ENCODE data around the gene KLHL29. TPM values are rescaled to one million over a fixed set of nuclear protein-coding genes. Genes with fewer than 3 reads are reported as not detected.

Gene KLHL29
- polyA plus RNA-seq, 1 of the 3 experiments (the other 2 are of a cell fraction): 4.6 TPM

DNA sequence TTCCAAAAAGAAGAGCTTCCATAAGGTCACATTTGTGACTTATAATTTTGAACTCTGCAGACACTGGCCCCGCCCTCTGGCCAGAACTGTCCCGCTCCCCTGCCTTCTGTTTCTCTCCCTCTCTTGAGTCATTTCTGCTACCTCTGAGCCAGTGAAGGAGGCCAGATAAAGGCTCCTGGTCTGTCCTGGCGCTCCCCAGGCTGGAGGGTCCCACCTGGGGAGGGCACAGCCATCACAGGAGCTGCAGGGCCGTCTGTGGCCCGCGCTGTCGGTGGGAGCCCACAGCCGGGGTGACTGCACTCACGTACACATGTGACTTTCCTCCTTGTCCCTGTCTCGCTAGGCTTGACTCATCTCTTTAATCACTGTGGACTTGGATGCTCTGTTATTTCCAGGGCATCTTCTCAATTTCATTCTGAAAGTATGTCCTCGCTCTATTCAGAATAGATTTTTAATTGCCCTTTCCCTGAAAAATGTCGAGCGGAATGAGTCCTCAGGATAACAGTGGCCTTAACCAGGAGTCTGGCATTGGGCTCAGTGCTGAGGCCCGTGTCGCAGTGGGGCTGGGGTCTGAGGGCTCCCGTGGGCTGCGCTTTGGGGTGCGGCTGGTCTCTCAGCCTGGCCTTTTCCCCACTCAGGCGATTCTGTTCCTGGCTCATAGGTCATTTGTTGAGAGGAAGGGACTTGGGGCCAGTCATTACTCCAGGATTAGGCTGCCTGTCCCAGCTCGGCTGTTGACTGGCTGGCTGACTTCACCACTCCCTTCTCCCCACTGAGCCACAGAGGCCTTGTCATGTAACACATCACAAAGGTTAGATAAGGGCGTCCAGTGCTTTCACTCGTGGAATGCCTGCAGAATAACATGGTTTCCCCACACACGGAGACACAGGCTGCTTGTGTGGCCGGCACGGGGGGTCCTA lies 34.5 kb downstream of the KLHL29 start:
- H3K79me2 ChIP-seq (ENCODE audit: insufficient read depth): no peaks in the 10 kb centered on the region
- no peak overlapping the region for H3K4me3 ChIP-seq (ENCODE audit: low read depth in 2 of 2, low read length in 1 of 2)
- ChIA-PET CTCF (interaction anchor here (0.7 to 2.4 kb wide), 5 partner anchors 7 to 1073 kb away, joined by 3 to 16 read pairs (median 3); no protein-coding TSS in a partner anchor), POLR2A (no interaction called here)
- H3K27ac ChIP-seq (ENCODE audit: low read depth in 2 of 2, low read length in 1 of 2): peak overlapping the region in 1 of 2 experiments; percentile 10; a peak in 1 of 4 replicates
- TF ChIP-seq FOXM1 (IDR thresholded peaks at IDR 0.05; ENCODE audit: low read depth): no peak
- TF ChIP-seq RCOR1 (IDR thresholded peaks at IDR 0.05; ENCODE audit: low read length): no peak
- no peak for TF ChIP-seq JUND (IDR thresholded peaks at IDR 0.05)
- TF ChIP-seq TAF1 (IDR thresholded peaks at IDR 0.05; ENCODE audit: borderline replicate concordance, low read depth, low read length): no peak
- no peak for TF ChIP-seq MXI1 (IDR thresholded peaks at IDR 0.05; ENCODE audit: low read depth, low read length)
- TF ChIP-seq, protein P1, sequence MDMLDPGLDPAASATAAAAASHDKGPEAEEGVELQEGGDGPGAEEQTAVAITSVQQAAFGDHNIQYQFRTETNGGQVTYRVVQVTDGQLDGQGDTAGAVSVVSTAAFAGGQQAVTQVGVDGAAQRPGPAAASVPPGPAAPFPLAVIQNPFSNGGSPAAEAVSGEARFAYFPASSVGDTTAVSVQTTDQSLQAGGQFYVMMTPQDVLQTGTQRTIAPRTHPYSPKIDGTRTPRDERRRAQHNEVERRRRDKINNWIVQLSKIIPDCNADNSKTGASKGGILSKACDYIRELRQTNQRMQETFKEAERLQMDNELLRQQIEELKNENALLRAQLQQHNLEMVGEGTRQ (IDR thresholded peaks at IDR 0.05; ENCODE audit: borderline replicate concordance, low read depth, low read length): no peak
- TF ChIP-seq, protein P2, sequence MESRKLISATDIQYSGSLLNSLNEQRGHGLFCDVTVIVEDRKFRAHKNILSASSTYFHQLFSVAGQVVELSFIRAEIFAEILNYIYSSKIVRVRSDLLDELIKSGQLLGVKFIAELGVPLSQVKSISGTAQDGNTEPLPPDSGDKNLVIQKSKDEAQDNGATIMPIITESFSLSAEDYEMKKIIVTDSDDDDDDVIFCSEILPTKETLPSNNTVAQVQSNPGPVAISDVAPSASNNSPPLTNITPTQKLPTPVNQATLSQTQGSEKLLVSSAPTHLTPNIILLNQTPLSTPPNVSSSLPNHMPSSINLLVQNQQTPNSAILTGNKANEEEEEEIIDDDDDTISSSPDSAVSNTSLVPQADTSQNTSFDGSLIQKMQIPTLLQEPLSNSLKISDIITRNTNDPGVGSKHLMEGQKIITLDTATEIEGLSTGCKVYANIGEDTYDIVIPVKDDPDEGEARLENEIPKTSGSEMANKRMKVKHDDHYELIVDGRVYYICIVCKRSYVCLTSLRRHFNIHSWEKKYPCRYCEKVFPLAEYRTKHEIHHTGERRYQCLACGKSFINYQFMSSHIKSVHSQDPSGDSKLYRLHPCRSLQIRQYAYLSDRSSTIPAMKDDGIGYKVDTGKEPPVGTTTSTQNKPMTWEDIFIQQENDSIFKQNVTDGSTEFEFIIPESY (IDR thresholded peaks at IDR 0.05; ENCODE audit: borderline replicate concordance, low read depth): no peak
- no peak for TF ChIP-seq CHD2 (IDR thresholded peaks at IDR 0.05; ENCODE audit: low read length, partially characterized antibody)
- no peak for TF ChIP-seq RAD21 (IDR thresholded peaks at IDR 0.05; ENCODE audit: low read length)
- TF ChIP-seq TEAD4 (IDR thresholded peaks at IDR 0.05; ENCODE audit: borderline replicate concordance, insufficient read depth): no peak
- TF ChIP-seq, protein P3, sequence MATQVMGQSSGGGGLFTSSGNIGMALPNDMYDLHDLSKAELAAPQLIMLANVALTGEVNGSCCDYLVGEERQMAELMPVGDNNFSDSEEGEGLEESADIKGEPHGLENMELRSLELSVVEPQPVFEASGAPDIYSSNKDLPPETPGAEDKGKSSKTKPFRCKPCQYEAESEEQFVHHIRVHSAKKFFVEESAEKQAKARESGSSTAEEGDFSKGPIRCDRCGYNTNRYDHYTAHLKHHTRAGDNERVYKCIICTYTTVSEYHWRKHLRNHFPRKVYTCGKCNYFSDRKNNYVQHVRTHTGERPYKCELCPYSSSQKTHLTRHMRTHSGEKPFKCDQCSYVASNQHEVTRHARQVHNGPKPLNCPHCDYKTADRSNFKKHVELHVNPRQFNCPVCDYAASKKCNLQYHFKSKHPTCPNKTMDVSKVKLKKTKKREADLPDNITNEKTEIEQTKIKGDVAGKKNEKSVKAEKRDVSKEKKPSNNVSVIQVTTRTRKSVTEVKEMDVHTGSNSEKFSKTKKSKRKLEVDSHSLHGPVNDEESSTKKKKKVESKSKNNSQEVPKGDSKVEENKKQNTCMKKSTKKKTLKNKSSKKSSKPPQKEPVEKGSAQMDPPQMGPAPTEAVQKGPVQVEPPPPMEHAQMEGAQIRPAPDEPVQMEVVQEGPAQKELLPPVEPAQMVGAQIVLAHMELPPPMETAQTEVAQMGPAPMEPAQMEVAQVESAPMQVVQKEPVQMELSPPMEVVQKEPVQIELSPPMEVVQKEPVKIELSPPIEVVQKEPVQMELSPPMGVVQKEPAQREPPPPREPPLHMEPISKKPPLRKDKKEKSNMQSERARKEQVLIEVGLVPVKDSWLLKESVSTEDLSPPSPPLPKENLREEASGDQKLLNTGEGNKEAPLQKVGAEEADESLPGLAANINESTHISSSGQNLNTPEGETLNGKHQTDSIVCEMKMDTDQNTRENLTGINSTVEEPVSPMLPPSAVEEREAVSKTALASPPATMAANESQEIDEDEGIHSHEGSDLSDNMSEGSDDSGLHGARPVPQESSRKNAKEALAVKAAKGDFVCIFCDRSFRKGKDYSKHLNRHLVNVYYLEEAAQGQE (IDR thresholded peaks at IDR 0.05; ENCODE audit: low read depth, low read length): no peak
- TF ChIP-seq POLR2AphosphoS5 (IDR thresholded peaks at IDR 0.05; ENCODE audit: low read depth, low read length): no peak
- TF ChIP-seq RFX5 (IDR thresholded peaks at IDR 0.05; ENCODE audit: low read length): no peak
- no peak for TF ChIP-seq SIN3A (IDR thresholded peaks at IDR 0.05; ENCODE audit: borderline replicate concordance, low read depth, low read length)
- no peak for TF ChIP-seq MEF2A (IDR thresholded peaks at IDR 0.05; ENCODE audit: borderline replicate concordance, low read depth)
- no peak for TF ChIP-seq NFIC (IDR thresholded peaks at IDR 0.05; ENCODE audit: borderline replicate concordance)
- TF ChIP-seq, protein P4, sequence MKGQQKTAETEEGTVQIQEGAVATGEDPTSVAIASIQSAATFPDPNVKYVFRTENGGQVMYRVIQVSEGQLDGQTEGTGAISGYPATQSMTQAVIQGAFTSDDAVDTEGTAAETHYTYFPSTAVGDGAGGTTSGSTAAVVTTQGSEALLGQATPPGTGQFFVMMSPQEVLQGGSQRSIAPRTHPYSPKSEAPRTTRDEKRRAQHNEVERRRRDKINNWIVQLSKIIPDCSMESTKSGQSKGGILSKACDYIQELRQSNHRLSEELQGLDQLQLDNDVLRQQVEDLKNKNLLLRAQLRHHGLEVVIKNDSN (IDR thresholded peaks at IDR 0.05; ENCODE audit: borderline replicate concordance, low read depth): no peak
- TF ChIP-seq NRF1 (IDR thresholded peaks at IDR 0.05; ENCODE audit: low read depth, low read length): no peak
- H2AFZ ChIP-seq (ENCODE audit: low read depth): no peak overlapping the region
- no peaks in the 10 kb centered on the region for H4K20me1 ChIP-seq (ENCODE audit: insufficient read depth)
- H3F3A ChIP-seq (replicated peaks; ENCODE audit: insufficient read depth): no peaks in the 10 kb centered on the region
- H3K4me2 ChIP-seq: peak overlapping the region; percentile 23
- H3K9ac ChIP-seq: no peak overlapping the region
- DNase-seq: no peak
- peaks cover 18 to 20% of the 10 kb centered on the region in 2 experiments; a peak in 3 of 4 replicates for H3K4me1 ChIP-seq (ENCODE audit: control insufficient read depth in 1 of 2, insufficient read depth in 2 of 2, low read depth in 1 of 2, low read length in 1 of 2)
- no peaks in the 10 kb centered on the region for H3K9me2 ChIP-seq
- H3K9me3 ChIP-seq: no peaks in the 10 kb centered on the region
- no peaks in the 10 kb centered on the region for H3K27me3 ChIP-seq (ENCODE audit: insufficient read depth)
- no peaks in the 10 kb centered on the region for H3K36me3 ChIP-seq (replicated peaks in 1 of 2; ENCODE audit: control insufficient read depth in 1 of 2, insufficient read depth in 2 of 2, low read length in 1 of 2)
- 93% methylated on average over 22 of the region's 25 CpGs for WGBS (ENCODE audit: low lambda C conversion rate)

All from SK-N-SH (cell line).